H1 (cell line): Measurements from ENCODE around the gene NTN1. TPM values are rescaled to one million over a fixed set of nuclear protein-coding genes. Genes with fewer than 3 reads are reported as not detected.

ENCODE experiments used
- TCF12 ChIP-seq: IDR thresholded peaks from 2 replicates; pipeline ENCODE4 v1.6.1; 2011; ENCODE audit warnings: low read depth, mild to moderate bottlenecking, low read length
- polyA plus RNA-seq, 7 experiments: library from polyadenylated mRNA; depleted of rRNA in 3 of 7; stranded (reverse) in 5 of 7; unstranded in 2 of 7; fragments of >200 nt in 5 of 7; fragments of 200-250 nt in 2 of 7; gene quantifications; 1 replicate in 5 of 7; 2 replicates in 1 of 7; 4 replicates in 1 of 7; pipeline versions ENCODE4 v1.2.1 to v1.2.3, GENCODE V29; 2011 to 2013; ENCODE audit warnings: missing spikeins in 2 of 7, mixed read lengths in 2 of 7
- total RNA-seq: library from RNA; stranded (reverse); fragmentation: NEBNext Ultra II Directional; extraction: Animal tissue kit (Norgen Biotek cat#: 25700); gene quantifications from 2 replicates; pipeline ENCODE4 v1.2.1, GENCODE V29; 2021
- TF ChIP-seq, protein P1 (sequence below), 3 experiments: IDR thresholded peaks; 1 replicate in 2 of 3; 2 replicates in 1 of 3; pipeline versions ENCODE4 v1.5.1 to v1.6.1; 2011; ENCODE audit warnings: low read length in 3 of 3, mild to moderate bottlenecking in 3 of 3, inconsistent platforms in 2 of 3, low read depth in 1 of 3, moderate library complexity in 1 of 3; ENCODE audit not compliant: insufficient read depth in 1 of 3; ENCODE audit errors: control extremely low read depth in 1 of 3

NTN1 gene
- total and polyA plus RNA-seq, 2 of the 8 experiments (the other 6 are each of a cell fraction or from before 2014, with no cell fraction given), result 2.0 to 2.3 TPM

DNA sequence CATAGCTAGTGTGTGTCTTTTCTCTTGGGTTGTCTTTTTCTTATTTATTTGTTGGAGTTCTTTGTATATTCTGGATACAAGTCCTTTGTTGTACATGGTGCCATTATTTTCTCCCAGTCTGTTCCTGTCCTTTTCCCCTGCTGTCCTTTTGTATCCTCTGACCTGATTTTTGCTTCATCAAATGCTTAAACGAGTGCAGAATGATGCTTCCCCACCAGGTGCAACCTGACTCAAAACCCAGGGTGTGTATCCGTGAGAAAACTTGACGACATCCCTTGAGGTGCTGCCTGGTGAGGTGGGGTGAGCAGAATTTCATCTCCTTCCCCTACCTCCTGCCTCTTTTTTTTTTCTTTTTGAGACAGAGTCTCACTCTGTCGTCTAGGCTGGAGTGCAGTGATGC is 88.6 kb downstream of the NTN1 start (continued):
- no peak for TF ChIP-seq TCF12
- TF ChIP-seq, protein P1, sequence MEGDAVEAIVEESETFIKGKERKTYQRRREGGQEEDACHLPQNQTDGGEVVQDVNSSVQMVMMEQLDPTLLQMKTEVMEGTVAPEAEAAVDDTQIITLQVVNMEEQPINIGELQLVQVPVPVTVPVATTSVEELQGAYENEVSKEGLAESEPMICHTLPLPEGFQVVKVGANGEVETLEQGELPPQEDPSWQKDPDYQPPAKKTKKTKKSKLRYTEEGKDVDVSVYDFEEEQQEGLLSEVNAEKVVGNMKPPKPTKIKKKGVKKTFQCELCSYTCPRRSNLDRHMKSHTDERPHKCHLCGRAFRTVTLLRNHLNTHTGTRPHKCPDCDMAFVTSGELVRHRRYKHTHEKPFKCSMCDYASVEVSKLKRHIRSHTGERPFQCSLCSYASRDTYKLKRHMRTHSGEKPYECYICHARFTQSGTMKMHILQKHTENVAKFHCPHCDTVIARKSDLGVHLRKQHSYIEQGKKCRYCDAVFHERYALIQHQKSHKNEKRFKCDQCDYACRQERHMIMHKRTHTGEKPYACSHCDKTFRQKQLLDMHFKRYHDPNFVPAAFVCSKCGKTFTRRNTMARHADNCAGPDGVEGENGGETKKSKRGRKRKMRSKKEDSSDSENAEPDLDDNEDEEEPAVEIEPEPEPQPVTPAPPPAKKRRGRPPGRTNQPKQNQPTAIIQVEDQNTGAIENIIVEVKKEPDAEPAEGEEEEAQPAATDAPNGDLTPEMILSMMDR (IDR thresholded peaks at IDR 0.05; ENCODE audit: control extremely low read depth in 1 of 3, insufficient read depth in 1 of 3, low read depth in 1 of 3, low read length in 3 of 3), result no peak
